ENCODE measurements around the gene RAE1. TPM values are rescaled to one million over a fixed set of nuclear protein-coding genes. Genes with fewer than 3 reads are reported as not detected.

Gene RAE1
- total and polyA plus RNA-seq, 9 donors = 13.9 to 46.1 (median 20.4) TPM

- Histone ChIP-seq H3K36me3 (no peaks in the 10 kb centered on the region), H3K4me1 (ENCODE audit: insufficient read depth) (peaks cover 42% of the 10 kb centered on the region), H3K27ac (peak overlapping the region in 1 of 2 donors; percentile 68), H3K27me3 (no peaks in the 10 kb centered on the region), H3K4me3 (peak overlapping the region; percentile 17), H3K9me3 (no peaks in the 10 kb centered on the region)
- peak in 2 of 5 donors; percentile 20 to 40 for DNase-seq
- WGBS, 3 donors = 19 to 39% (median 23%) methylated on average over 13 of the region's 13 CpGs
- TF ChIP-seq EP300 (IDR thresholded peaks at IDR 0.05) (no peak), POLR2A (IDR thresholded peaks at IDR 0.05) (no peak)
- intact Hi-C loops (cut with DNase I) = loop anchor here in 1 of 4 donors (10.0 kb wide), 1 partner anchor 196 kb away; no protein-coding TSS in a partner anchor
Measured at GRCh38 chr20:57398901-57399535, 48.0 kb downstream of the RAE1 start.

DNA sequence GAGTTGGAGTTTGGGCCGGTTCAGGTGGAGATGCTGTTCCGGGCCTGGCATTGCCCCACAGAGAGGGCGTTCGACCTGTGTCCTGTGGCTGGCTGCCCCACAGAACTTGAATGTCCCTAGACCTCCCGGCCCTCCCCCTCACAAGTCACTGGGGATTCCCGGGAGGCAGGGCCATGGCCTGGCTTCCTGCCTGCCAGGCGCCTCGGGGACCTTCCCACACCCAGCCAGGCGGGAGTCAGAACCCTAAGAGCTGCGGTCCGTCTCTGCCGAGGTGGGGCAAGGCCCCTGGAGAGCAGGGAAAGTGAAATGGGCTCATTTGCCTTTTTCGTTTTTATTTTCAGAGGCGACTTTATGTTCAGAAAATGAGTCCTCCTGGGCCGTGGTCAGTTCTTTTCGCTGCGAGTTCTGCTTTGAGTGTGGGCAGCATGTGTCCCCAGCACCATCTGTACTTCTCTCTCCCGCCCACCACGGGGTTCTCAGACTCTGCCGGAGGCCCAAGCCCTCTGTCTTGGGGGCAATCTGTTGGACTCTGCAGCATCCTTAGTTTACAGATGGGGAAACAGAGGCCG is 48.6 kb downstream of the RAE1 start:
- 35 to 48% (median 37%) methylated on average over 21 of the region's 21 CpGs for WGBS, 3 donors
- no peak for TF ChIP-seq EP300 (IDR thresholded peaks at IDR 0.05)
- no peak for TF ChIP-seq CTCF (IDR thresholded peaks at IDR 0.05)
- no peak for TF ChIP-seq POLR2A (IDR thresholded peaks at IDR 0.05)
- H3K27me3 ChIP-seq = no peaks in the 10 kb centered on the region
- H3K4me1 ChIP-seq (ENCODE audit: insufficient read depth) = peaks cover 40% of the 10 kb centered on the region
- H3K27ac ChIP-seq = peak overlapping the region in 1 of 2 donors; percentile 68
- H3K9me3 ChIP-seq = no peaks in the 10 kb centered on the region
- H3K4me3 ChIP-seq = no peak overlapping the region
- H3K36me3 ChIP-seq = no peaks in the 10 kb centered on the region
- peak in 3 of 5 donors; percentile 35 to 61 (median 45) for DNase-seq
- intact Hi-C loops (cut with DNase I) = loop anchor here in 2 of 4 donors (5.0 to 10.0 kb wide), 2 partner anchors 43 to 195 kb away; no protein-coding TSS in a partner anchor

GRCh38 chr20:57400231-57400701 is 49.2 kb downstream of the RAE1 start:
- peak in 3 of 5 donors; percentile 19 to 39 (median 39) for DNase-seq
- 57 to 73% (median 73%) methylated on average over 9 to 11 of the region's 11 CpGs for WGBS, 3 donors

GRCh38 chr20:57400821-57401564 is 49.9 kb downstream of the RAE1 start:
- WGBS, 3 donors = 82 to 94% (median 87%) methylated on average over 21 of the region's 21 CpGs
- TF ChIP-seq CTCF (IDR thresholded peaks at IDR 0.05) (no peak), EP300 (IDR thresholded peaks at IDR 0.05) (no peak), POLR2A (IDR thresholded peaks at IDR 0.05) (no peak)
- Histone ChIP-seq H3K27me3 (no peaks in the 10 kb centered on the region), H3K9me3 (no peaks in the 10 kb centered on the region), H3K36me3 (no peaks in the 10 kb centered on the region), H3K4me3 (no peak overlapping the region), H3K27ac (no peak overlapping the region), H3K4me1 (ENCODE audit: insufficient read depth) (peaks cover 31% of the 10 kb centered on the region)
- DNase-seq = peak in 3 of 5 donors; percentile 27 to 38 (median 32)
- intact Hi-C loops (cut with DNase I) = loop anchor here in 1 of 4 donors (5.0 kb wide), 1 partner anchor 41 kb away; no protein-coding TSS in a partner anchor

More at GRCh38 chr20:57400231-57400701, 49.2 kb downstream of the RAE1 start:
- no peaks in the 10 kb centered on the region for H3K27me3 ChIP-seq
- H3K4me1 ChIP-seq (ENCODE audit: insufficient read depth) = peaks cover 37% of the 10 kb centered on the region
- intact Hi-C loops (cut with DNase I) = loop anchor here in 1 of 4 donors (5.0 kb wide), 1 partner anchor 42 kb away; no protein-coding TSS in a partner anchor
- no peaks in the 10 kb centered on the region for H3K9me3 ChIP-seq
- TF ChIP-seq CTCF (IDR thresholded peaks at IDR 0.05) = no peak
- no peak for TF ChIP-seq POLR2A (IDR thresholded peaks at IDR 0.05)
- TF ChIP-seq EP300 (IDR thresholded peaks at IDR 0.05) = no peak
- no peaks in the 10 kb centered on the region for H3K36me3 ChIP-seq
- H3K4me3 ChIP-seq = no peak overlapping the region
- H3K27ac ChIP-seq = peak overlapping the region in 1 of 2 donors; percentile 68
